Subcutaneous adipose tissue (tissue), 4 donors: ENCODE data around the gene BTBD2. TPM values are rescaled to one million over a fixed set of nuclear protein-coding genes. Genes with fewer than 3 reads are reported as not detected.

Experiments used
- total RNA-seq, 4 donors: library from RNA; depleted of rRNA; stranded (reverse); fragments of >200 nt; gene quantifications; one replicate each; pipeline ENCODE4 v1.1.0, GENCODE V29; 2016
- TF ChIP-seq, protein P1 (sequence below): fragments of 450-650 bp; IDR thresholded peaks from one replicate; pipeline ENCODE4 v1.5.1; 2016; ENCODE audit warnings: low read depth, mild to moderate bottlenecking, control low read depth, antibody characterized with exemption, moderate library complexity

Gene BTBD2
- total RNA-seq, 4 donors from 2014 or later = 39.6 to 76.5 (median 54.3) TPM

DNA sequence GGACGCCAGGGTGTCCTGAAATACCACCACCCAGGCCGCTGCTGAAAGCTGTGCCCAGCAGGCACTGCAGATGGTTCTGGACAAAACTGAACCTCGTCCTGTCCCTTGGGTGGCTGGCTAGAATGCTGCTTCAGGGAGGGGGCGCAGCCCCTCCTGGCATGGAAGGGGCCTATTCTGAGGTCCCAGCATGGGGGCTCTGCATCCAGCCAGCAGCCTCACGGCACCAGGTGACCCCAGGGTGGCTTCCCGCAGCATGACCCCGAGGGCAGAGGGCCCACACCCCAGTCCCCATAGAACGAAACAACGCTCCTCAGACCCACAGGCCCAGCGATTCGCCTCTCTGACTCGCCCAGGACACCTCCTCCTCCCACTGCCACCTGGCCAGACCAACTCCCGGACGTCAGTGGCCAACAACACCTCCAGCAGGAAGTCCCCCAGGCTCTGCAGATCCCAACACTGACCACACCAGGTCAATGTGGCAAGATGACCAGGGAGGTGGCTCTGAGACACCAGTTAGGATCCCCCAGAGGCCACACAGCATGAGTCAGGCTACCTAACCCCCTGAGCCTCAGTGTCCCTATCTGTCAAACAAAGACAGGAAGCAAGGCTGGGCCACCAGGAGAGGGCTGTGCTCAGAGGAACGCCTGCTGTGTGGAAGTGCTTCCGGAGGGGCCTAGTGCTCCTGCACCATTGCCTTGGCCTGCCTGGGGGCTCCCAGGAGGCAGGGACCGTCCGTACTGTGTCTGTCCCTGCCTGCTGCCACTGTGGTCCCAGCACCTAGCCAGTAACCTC is 29.4 kb upstream of the BTBD2 start:
- TF ChIP-seq, protein P1, sequence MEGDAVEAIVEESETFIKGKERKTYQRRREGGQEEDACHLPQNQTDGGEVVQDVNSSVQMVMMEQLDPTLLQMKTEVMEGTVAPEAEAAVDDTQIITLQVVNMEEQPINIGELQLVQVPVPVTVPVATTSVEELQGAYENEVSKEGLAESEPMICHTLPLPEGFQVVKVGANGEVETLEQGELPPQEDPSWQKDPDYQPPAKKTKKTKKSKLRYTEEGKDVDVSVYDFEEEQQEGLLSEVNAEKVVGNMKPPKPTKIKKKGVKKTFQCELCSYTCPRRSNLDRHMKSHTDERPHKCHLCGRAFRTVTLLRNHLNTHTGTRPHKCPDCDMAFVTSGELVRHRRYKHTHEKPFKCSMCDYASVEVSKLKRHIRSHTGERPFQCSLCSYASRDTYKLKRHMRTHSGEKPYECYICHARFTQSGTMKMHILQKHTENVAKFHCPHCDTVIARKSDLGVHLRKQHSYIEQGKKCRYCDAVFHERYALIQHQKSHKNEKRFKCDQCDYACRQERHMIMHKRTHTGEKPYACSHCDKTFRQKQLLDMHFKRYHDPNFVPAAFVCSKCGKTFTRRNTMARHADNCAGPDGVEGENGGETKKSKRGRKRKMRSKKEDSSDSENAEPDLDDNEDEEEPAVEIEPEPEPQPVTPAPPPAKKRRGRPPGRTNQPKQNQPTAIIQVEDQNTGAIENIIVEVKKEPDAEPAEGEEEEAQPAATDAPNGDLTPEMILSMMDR = no peak

DNA sequence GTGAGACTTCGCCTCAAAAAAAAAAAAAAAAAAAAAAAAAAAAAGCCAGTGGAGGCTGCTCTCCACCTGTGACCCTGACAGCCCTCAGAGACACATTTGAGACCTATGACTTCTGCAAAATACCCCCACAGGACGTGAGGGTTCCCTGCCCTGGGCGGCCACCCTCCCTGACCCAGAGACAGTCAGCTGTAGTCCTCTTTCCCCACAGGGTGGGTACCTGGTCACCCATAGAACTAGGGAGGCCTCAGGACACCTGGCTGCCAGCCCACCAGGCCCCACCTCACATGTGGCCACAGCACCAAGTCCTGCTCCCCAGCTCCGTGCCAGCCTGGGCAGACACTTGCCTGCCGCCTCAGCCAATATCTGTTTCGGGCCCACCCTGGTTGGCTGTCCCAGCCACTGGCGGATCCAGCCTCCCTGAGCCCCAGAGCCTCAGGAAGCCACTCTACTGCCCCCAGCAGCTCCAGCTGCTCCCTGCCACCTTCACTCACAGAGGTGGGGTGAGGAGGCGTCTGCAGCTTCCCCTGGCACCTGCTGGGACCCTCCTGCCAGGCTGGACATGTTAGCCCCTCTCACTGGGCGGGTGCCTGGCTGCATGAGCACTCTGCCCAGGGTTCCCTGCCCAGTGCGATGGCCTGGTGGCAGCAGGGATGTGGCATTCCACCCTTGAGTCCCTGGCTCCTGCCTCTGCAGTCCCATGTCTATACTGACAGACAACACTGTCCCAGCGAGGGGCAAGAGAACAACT is 28.6 kb upstream of the BTBD2 start:
- TF ChIP-seq, protein P1 = no peak

DNA sequence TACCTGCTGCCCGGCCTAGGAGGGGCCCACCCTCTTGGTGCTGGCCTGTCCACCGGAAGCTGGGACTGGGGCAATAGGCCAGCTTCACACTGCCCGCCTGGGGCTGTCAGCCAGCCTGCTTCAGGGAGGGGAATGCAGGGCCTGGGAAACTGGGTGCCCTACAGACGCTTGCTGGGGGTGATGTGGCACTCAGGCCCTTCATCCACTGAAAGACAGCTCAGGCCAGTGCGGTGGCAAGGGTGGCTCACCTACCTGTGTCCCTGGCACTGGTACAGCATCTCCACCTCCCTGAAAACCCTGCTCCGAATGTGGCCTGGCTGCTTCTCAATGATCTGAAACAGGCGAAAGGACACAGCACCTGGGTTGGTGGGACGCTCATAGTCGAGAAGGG is 27.7 kb upstream of the BTBD2 start:
- TF ChIP-seq, protein P1 = no peak

DNA sequence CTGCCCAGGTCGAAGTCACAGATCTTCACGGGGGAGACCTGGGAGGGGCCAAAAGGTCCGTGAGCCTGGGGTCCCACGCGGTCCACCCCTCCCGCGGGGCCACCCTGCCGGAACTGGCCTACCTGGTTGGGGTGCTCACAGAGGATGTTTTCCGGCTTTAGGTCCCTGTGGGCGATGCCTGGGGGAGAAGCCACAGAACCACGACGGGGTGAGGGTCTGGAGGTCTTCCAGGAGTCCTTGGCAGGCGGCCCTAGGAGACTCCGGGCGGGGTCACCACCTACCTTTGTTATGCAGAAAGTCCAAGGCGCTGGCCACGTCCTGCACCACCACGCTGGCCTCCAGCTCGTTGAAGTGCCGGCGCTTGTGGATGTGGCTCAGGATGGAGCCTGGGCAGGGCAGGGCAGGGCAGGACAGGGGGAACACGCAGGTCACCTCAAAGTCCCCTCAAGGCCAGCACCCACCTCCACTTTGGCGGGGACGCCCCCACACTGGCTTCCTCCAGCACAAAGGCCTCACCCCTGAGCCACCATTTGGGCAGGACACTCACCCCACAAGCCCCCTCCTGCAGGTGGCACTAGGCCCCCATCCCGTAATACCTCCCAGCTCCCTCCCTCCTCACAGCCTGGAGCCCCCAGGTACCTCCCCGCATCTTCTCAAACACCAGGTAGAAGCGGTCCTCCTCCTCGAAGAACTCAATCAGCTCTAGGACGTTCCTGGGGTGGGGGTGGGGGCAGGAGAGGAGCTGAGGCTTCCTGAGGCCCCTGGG is 27.2 kb upstream of the BTBD2 start:
- TF ChIP-seq, protein P1 = no peak

DNA sequence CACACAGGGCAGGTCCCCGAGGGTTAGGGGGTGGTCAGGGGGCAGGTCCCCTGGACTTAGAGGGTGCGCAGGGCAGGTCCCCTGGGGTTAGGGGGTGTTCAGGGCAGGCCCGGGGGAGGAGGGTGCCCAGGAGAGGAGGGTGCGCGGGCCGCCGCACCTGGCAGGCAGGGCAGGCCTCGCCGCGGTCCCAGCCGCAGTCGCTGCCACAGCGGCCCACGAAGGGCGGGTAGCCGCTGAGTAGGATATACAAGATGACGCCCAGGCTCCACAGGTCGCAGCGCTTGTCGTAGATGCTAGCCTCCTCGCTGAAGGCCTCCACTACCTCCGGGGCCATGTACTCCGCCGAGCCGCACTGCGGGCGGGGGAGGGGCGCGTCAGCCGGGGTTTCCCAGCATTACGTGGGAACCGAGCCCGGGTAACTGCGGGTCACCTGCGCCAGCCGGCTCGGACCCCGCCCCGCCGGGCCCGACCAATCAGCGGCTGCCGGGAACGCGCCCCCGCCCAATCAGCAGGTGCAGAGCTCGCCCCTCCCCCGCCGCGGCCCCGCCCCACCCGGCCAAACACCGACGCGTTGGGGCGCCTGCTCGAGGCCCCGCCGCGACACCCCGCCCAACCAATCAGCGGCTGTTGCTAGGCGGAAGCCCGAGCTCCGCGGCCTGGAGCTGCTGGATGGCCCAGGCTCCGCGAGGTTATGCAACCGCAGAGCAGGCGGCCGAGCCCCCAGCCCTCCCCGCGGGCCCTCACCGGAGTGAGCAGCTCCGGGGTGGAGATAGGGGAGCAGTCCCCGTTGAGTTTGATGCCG is 26.4 kb upstream of the BTBD2 start:
- TF ChIP-seq, protein P1 = no peak

DNA sequence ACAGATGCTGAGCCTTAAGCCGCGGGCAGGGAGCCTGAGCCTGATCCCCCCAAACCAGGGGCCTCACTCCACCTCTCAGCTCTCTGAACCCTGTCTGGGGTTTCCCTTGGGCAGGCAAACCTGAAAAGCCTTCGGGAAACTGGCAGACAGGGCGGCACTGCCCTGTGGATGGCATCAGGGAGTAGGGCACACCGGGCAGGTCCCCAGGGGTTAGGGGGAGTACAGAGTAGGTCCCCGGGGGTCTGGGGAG is 25.8 kb upstream of the BTBD2 start:
- TF ChIP-seq, protein P1 = no peak
